ENCODE measurements around the gene GET3.

The GET3 gene

GRCh38 chr19:12752056-12752781 is 14.9 kb downstream of the GET3 start:
- H3K27me3 Mint-ChIP-seq = peaks cover 24% of the 10 kb centered on the region
- peaks cover 5% of the 10 kb centered on the region for H3K9me3 Mint-ChIP-seq
- H3K27ac Mint-ChIP-seq = no peak overlapping the region
- DNase-seq (no peak), ATAC-seq (no peak)
- no peak overlapping the region for H3K4me3 Mint-ChIP-seq
- H3K4me1 Mint-ChIP-seq = peaks cover 4% of the 10 kb centered on the region
- H3K36me3 Mint-ChIP-seq (ENCODE audit: low read depth) = peaks cover 12% of the 10 kb centered on the region

DNA sequence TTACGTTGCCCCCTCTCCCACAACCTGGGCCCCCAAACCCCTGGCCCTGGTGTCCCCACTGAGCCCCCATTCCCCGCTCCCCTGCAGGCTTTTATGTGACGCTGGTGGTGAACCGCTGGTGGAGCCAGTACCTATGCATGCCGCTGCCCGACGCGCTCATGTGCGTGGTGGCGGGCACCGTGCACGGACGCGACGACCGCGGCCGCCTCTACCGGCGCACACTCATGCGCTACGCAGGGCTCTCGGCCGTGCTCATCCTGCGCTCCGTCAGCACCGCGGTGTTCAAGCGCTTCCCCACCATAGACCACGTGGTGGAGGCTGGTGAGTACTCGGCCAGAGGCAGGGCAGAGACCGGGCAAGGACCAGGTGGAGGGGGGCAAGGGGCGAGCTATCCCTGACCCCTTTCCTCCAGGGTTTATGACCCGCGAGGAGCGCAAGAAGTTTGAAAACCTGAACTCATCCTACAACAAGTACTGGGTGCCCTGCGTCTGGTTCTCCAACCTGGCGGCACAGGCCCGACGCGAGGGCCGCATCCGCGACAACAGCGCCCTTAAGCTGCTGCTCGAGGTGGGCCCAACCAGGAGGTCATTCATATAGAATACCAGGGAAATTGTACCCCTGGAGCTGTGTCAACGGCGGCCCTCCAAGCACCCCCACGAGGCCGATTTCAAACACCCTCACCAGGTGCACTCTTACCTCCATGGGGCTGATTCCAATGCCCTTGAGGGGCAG is 17.3 kb downstream of the GET3 start:
- no peak overlapping the region for H3K4me3 Mint-ChIP-seq
- no peak for DNase-seq
- H3K27me3 Mint-ChIP-seq = peaks cover 24% of the 10 kb centered on the region
- H3K9me3 Mint-ChIP-seq = no peaks in the 10 kb centered on the region
- no peak for ATAC-seq
- H3K36me3 Mint-ChIP-seq (ENCODE audit: low read depth) = no peaks in the 10 kb centered on the region
- H3K27ac Mint-ChIP-seq = no peak overlapping the region
- peaks cover 7% of the 10 kb centered on the region for H3K4me1 Mint-ChIP-seq

- ATAC-seq = no peak
- H3K27ac Mint-ChIP-seq = no peak overlapping the region
- peaks cover 17% of the 10 kb centered on the region for H3K27me3 Mint-ChIP-seq
- no peaks in the 10 kb centered on the region for H3K9me3 Mint-ChIP-seq
- no peak for DNase-seq
- H3K4me1 Mint-ChIP-seq = peaks cover 6% of the 10 kb centered on the region
- H3K36me3 Mint-ChIP-seq (ENCODE audit: low read depth) = no peaks in the 10 kb centered on the region
- H3K4me3 Mint-ChIP-seq = no peak overlapping the region
Measured at GRCh38 chr19:12756150-12756883, 19.0 kb downstream of the GET3 start.

GRCh38 chr19:12757544-12758274 is 20.4 kb downstream of the GET3 start:
- Mint-ChIP-seq H3K27me3 (peaks cover 12% of the 10 kb centered on the region), H3K27ac (no peak overlapping the region), H3K9me3 (no peaks in the 10 kb centered on the region), H3K4me3 (peak overlapping the region; percentile 26), H3K4me1 (peaks cover 6% of the 10 kb centered on the region), H3K36me3 (ENCODE audit: low read depth) (no peaks in the 10 kb centered on the region)
- DNase-seq (peak; percentile 76), ATAC-seq (peak; percentile 89)

GRCh38 chr19:12759686-12760085 is 22.4 kb downstream of the GET3 start:
- H3K4me3 Mint-ChIP-seq = no peak overlapping the region
- H3K36me3 Mint-ChIP-seq (ENCODE audit: low read depth) = no peaks in the 10 kb centered on the region
- H3K9me3 Mint-ChIP-seq = no peaks in the 10 kb centered on the region
- H3K4me1 Mint-ChIP-seq = peaks cover 6% of the 10 kb centered on the region
- ATAC-seq (no peak), DNase-seq (no peak)
- H3K27ac Mint-ChIP-seq = no peak overlapping the region
- H3K27me3 Mint-ChIP-seq = peaks cover 8% of the 10 kb centered on the region

GRCh38 chr19:12763100-12763499 is 25.8 kb downstream of the GET3 start:
- no peaks in the 10 kb centered on the region for H3K9me3 Mint-ChIP-seq
- H3K27ac Mint-ChIP-seq = no peak overlapping the region
- H3K4me1 Mint-ChIP-seq = peaks cover 4% of the 10 kb centered on the region
- H3K36me3 Mint-ChIP-seq (ENCODE audit: low read depth) = no peaks in the 10 kb centered on the region
- peaks cover 1% of the 10 kb centered on the region for H3K27me3 Mint-ChIP-seq
- ATAC-seq (no peak), DNase-seq (no peak)
- H3K4me3 Mint-ChIP-seq = no peak overlapping the region

DNA sequence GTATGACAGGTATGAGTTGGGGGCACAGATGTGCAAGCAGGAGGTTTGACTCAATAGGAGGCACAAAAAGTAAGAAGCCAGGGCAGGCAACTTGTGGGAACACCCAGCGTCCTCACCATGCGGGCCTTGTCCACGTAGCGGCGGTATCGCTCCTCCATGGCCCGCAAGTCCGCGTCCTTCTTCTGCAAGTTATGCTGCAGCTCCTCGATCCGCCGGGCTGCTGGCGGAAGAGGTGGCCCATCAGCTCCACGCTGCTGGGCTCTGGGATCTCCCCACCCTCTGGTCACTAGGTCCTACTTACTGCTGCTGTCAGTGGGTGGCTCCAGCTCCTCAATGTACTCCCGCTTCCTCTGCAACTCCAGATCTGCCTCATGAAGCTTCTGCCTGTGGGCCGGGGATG is 27.4 kb downstream of the GET3 start:
- no peak overlapping the region for H3K27ac Mint-ChIP-seq
- no peak overlapping the region for H3K4me3 Mint-ChIP-seq
- peaks cover 2% of the 10 kb centered on the region for H3K4me1 Mint-ChIP-seq
- DNase-seq (no peak), ATAC-seq (no peak)
- no peaks in the 10 kb centered on the region for H3K9me3 Mint-ChIP-seq
- no peaks in the 10 kb centered on the region for H3K36me3 Mint-ChIP-seq (ENCODE audit: low read depth)
- peaks cover 1% of the 10 kb centered on the region for H3K27me3 Mint-ChIP-seq

- Mint-ChIP-seq H3K9me3 (no peaks in the 10 kb centered on the region), H3K4me1 (no peaks in the 10 kb centered on the region), H3K27me3 (no peaks in the 10 kb centered on the region), H3K27ac (no peak overlapping the region), H3K4me3 (no peak overlapping the region), H3K36me3 (ENCODE audit: low read depth) (no peaks in the 10 kb centered on the region)
- DNase-seq (no peak), ATAC-seq (no peak)
Measured at GRCh38 chr19:12766051-12766521, 28.8 kb downstream of the GET3 start.

GRCh38 chr19:12767150-12767549 is 29.9 kb downstream of the GET3 start:
- H3K4me3 Mint-ChIP-seq = no peak overlapping the region
- no peaks in the 10 kb centered on the region for H3K27me3 Mint-ChIP-seq
- no peak overlapping the region for H3K27ac Mint-ChIP-seq
- no peak for DNase-seq
- no peaks in the 10 kb centered on the region for H3K9me3 Mint-ChIP-seq
- no peaks in the 10 kb centered on the region for H3K4me1 Mint-ChIP-seq
- H3K36me3 Mint-ChIP-seq (ENCODE audit: low read depth) = no peaks in the 10 kb centered on the region
- no peak for ATAC-seq

DNA sequence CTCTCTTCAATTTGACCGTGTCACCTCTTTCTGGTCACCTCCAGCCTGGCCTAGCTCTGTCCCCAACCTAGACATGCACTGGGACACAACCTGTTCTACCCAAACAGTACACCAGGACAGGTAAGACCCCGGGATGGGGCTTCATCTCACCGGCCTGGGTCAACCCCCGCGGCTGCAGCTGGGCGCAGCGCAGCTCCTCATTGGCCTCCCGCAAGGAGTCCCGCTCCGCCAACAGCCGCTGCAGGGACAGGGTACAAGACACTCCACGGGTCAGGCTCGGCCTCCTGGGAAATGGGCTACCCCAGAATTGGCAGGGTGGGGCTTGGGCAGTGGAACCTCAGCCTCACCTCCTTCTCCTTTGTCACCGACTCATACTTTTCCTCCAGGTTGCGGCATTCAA is 30.4 kb downstream of the GET3 start:
- Mint-ChIP-seq H3K4me1 (no peaks in the 10 kb centered on the region), H3K36me3 (ENCODE audit: low read depth) (no peaks in the 10 kb centered on the region), H3K4me3 (no peak overlapping the region), H3K27me3 (no peaks in the 10 kb centered on the region), H3K27ac (no peak overlapping the region), H3K9me3 (no peaks in the 10 kb centered on the region)
- ATAC-seq = no peak
- no peak for DNase-seq

DNA sequence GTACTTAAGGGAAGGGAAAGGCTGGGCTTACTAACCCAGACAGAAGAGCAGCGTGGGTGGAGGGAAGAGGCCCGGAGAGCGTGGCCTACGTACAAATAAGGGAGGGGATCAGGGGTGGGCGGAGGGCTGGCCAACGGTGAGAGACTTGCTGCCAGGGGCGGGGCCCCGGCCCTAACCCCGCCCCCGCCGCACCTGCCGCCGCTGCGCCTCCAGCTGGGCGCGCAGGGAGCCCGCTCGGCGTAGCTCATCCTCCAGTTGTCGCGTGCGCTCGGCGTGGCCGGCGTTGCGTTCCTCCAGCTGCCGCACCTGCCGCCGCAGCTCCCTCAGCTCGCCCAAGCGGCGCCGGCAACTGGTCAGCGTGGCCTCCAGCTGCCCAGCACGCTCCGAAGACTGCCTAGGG is 32.4 kb downstream of the GET3 start:
- peaks cover 11% of the 10 kb centered on the region for H3K4me1 Mint-ChIP-seq
- H3K9me3 Mint-ChIP-seq = no peaks in the 10 kb centered on the region
- DNase-seq = peak; percentile 38
- peak overlapping the region; percentile 21 for H3K4me3 Mint-ChIP-seq
- no peak overlapping the region for H3K27ac Mint-ChIP-seq
- peak; percentile 75 for ATAC-seq
- no peaks in the 10 kb centered on the region for H3K36me3 Mint-ChIP-seq (ENCODE audit: low read depth)
- H3K27me3 Mint-ChIP-seq = no peaks in the 10 kb centered on the region

DNA sequence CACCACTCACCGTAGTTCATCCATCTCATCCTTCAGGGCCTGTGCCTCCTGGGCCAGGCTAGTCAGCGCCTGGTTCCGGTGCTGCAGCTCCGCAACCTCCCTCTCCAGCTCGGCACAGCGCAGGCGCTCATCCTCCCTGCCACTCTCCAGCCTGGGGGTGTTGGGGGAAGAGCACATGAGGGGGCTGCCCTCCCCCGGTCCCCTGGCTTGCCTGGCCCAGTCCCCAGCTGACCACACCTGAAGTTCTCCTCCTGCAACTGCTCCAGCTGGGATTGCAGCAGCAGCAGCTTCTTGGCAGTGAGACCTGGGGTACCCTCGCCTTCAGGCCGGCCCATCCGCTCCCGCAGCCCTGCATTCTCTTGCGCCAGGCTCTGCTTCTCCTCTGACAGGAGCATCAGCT is 33.6 kb downstream of the GET3 start:
- H3K27ac Mint-ChIP-seq = no peak overlapping the region
- H3K4me3 Mint-ChIP-seq = no peak overlapping the region

DNA sequence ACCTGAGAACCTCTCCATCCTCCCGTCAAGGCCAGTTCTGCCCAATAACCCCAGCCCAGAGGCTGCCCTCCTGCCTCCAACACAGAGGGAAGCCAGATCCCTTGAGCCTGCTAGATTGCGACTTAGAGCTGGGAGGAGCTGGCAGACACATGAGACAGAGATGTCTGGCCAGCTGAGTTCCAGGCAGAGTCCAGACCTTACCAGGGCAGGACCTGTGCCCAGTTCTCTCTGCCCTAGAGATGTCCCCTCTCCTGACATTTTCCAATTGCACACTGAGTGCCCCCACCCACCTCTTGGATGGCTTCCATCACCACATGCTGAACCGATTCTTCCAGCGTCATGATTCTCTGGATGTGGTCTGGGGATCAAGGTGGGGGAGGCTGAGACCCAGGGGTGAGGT is 35.0 kb downstream of the GET3 start:
- Mint-ChIP-seq H3K27ac (no peak overlapping the region), H3K4me1 (peaks cover 15% of the 10 kb centered on the region), H3K27me3 (no peaks in the 10 kb centered on the region), H3K36me3 (ENCODE audit: low read depth) (no peaks in the 10 kb centered on the region), H3K4me3 (no peak overlapping the region), H3K9me3 (no peaks in the 10 kb centered on the region)
- DNase-seq (no peak), ATAC-seq (no peak)

More for the DNA sequence above, 33.6 kb downstream of the GET3 start:
- ATAC-seq (no peak), DNase-seq (no peak)
- H3K4me1 Mint-ChIP-seq = peaks cover 11% of the 10 kb centered on the region
- no peaks in the 10 kb centered on the region for H3K27me3 Mint-ChIP-seq
- H3K36me3 Mint-ChIP-seq (ENCODE audit: low read depth) = no peaks in the 10 kb centered on the region
- no peaks in the 10 kb centered on the region for H3K9me3 Mint-ChIP-seq

DNA sequence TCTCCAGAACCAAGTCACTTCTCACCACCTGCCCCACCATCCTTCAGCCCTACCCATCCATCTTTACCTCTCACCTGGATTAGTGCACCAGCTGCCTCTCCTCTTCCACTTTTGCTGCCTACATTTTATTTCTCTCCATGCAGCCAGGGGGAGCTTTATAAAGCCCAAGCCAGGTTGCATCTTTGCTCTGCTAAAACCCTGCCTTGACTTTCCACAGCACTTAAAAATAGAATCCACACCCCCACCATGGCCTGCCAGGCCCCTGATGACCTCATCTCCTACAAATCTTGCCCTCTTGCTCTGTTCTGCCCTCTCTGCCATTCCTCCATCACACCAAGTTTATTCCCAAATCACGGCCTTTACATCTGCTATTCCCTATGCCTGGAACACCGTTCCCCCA is 36.3 kb downstream of the GET3 start:
- Mint-ChIP-seq H3K4me3 (no peak overlapping the region), H3K27ac (no peak overlapping the region), H3K27me3 (no peaks in the 10 kb centered on the region), H3K4me1 (peaks cover 25% of the 10 kb centered on the region), H3K9me3 (no peaks in the 10 kb centered on the region), H3K36me3 (ENCODE audit: low read depth) (no peaks in the 10 kb centered on the region)
- DNase-seq (no peak), ATAC-seq (no peak)

All from activated naive CD8-positive, alpha-beta T cell treated with anti-CD3 and anti-CD28 coated beads, Interleukin-2, amount 50 U/mL, for 24 hours (primary cell).